Adipocyte (in vitro differentiated cells): Measurements from ENCODE around the gene TMC6.

Source experiments
- DNase-seq: peaks from one replicate; pipeline ENCODE4 v3.0.0-alpha.2; 2015; ENCODE audit warnings: low read depth
- H3K27me3 ChIP-seq: replicated peaks from 2 replicates; pipeline ENCODE4 v1.7.0; 2013; ENCODE audit warnings: mild to moderate bottlenecking, low read length, moderate library complexity; ENCODE audit not compliant: control insufficient read depth, insufficient read depth
- H3K36me3 ChIP-seq: 2 replicates; pipeline ENCODE4 v1.7.0; 2013; ENCODE audit warnings: low read length, mild to moderate bottlenecking, moderate library complexity; ENCODE audit not compliant: control insufficient read depth, insufficient read depth, severe bottlenecking
- H3K4me1 ChIP-seq: 2 replicates; pipeline ENCODE4 v1.7.0; 2013; ENCODE audit warnings: mild to moderate bottlenecking, low read length, moderate library complexity; ENCODE audit not compliant: control insufficient read depth, insufficient read depth
- H3K4me3 ChIP-seq: 2 replicates; pipeline ENCODE4 v1.7.0; 2013; ENCODE audit warnings: mild to moderate bottlenecking, low read length, moderate library complexity
- H3K9ac ChIP-seq: 2 replicates; pipeline ENCODE4 v1.7.0; 2013; ENCODE audit warnings: mild to moderate bottlenecking, low read length, moderate library complexity
- H3K9me3 ChIP-seq: 2 replicates; pipeline ENCODE4 v1.7.0; 2013; ENCODE audit warnings: mild to moderate bottlenecking, low read length, moderate library complexity; ENCODE audit not compliant: control insufficient read depth

Gene TMC6

DNA sequence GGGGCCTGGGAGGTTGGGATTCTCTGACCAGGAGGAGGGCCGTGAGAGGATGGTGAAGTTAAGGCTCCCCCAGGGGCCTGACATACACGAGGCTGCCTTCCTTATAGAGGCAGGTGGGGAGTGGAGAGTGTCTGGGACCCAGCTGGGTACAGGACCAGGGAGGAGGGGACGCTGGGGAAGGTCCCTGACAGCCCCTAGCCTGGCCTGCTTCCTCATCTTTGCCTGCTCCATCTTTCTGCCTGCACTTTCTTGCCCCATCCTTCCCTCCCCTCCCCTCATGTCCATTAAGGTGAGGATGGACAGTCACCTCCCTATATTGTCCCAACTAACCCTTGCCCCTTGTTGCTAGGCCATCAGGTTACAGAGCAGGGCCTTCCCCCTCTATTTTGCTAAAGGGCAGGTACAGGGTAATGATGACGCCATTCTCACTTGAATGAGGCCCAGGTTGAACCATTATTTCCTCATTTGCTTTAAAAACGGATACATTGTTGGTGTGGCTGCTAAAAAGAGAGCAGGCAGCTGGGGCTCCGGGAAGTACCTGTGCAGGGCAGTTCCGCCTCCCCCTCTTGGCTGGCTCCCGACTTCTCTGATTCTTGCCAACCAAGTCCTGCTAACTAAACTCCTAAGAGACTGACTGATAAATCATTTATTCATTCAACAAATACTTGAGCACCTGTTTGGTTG, 18.9 kb upstream of the TMC6 start:
- no peak overlapping the region for H3K4me3 ChIP-seq
- DNase-seq = no peak
- no peaks in the 10 kb centered on the region for H3K9me3 ChIP-seq

DNA sequence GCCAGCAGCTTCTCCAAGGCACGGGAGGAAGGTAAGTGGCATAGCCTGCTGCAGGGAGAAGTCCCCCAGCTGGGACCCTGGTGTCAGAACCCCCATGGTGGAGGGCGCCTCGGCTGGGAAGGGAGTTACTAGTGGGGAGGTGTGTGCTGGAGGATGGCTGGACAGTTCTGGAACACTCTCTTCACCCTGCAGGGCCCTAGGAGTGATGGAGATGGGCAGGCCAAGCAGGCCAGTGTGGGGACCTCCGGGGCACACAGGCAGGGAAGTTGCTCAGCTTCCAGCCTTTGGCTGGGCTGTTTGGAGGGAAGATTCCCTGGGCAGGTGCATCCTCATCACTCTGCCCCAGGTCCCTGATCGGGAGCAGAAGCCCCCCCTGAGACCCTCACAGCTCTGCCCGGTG, 18.3 kb upstream of the TMC6 start:
- Histone ChIP-seq H3K9ac (no peak overlapping the region), H3K27me3 (peaks cover 4% of the 10 kb centered on the region), H3K4me1 (peaks cover 30% of the 10 kb centered on the region), H3K9me3 (no peaks in the 10 kb centered on the region), H3K36me3 (no peaks in the 10 kb centered on the region), H3K4me3 (no peak overlapping the region)
- DNase-seq = no peak

More for the DNA sequence above, 18.9 kb upstream of the TMC6 start:
- no peak overlapping the region for H3K9ac ChIP-seq
- no peaks in the 10 kb centered on the region for H3K36me3 ChIP-seq
- peaks cover 30% of the 10 kb centered on the region for H3K4me1 ChIP-seq
- H3K27me3 ChIP-seq = peaks cover 4% of the 10 kb centered on the region

DNA sequence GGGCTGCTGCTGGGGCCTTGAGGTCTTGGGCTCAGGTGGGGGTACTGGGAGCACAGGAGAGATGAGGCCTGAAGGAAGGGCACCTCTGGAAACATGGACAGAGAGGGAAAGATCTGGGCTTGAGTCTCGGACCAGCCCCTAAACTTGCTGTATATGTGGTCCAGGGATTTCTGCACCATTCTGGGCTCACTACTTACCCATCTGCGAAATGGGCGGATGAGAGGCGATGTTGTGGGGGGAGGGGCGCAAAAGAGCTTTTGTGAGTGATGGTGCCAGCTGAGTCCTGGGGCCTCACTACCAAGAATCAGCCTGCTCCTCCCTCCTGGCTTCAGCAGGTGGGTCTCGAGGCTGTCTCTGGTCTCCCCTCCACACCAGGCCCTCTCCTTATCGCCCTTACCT, 17.9 kb upstream of the TMC6 start:
- Histone ChIP-seq H3K27me3 (peaks cover 4% of the 10 kb centered on the region), H3K9ac (no peak overlapping the region), H3K4me1 (peaks cover 28% of the 10 kb centered on the region), H3K9me3 (no peaks in the 10 kb centered on the region), H3K36me3 (no peaks in the 10 kb centered on the region), H3K4me3 (no peak overlapping the region)
- no peak for DNase-seq

DNA sequence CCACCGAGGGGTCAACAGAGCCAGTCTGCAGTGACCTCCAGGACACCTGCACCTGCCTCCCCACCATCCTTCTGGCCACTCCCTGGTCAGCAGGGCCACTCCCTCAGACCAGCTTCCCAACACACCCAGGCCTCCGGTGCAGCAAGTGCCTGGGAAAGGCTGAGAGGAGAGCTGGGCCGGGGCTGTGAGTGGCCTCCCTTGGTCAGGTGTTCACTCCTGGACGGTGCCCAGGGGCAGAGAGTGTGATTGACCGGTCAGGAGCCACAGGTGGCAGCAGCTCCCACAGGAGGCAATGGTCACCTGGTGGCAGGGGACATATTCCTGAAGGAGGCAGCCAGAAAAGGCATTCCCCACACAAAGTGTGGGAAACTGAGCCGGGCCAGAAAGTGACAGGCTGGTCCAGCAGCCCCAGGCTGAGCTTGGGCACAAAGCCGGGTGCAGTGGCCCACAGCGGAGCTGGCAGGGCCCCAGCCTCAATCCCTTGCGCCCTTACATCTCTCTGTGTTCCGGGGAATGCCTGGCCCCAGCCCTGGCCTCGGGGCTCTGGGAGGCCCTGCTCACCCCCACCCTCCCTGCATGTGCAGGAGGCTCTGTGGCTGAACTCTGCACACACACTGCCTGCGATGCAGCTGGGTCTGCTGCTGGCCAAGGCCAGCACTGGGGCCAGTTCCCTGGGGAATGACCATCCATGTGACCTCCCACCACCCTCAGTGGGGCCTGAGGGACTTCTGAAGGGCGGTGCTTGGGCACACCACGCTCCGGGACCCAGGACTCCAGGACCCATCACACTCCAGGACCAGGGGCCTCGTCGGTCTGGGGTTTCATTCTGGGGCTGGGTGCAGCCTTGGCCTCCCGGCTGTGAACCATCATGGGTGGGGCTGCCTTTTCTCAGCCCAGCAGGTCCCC, 16.4 kb upstream of the TMC6 start:
- Histone ChIP-seq H3K9ac (peak overlapping the region; percentile 83), H3K36me3 (no peaks in the 10 kb centered on the region), H3K27me3 (peaks cover 4% of the 10 kb centered on the region), H3K4me3 (peak overlapping the region; percentile 69), H3K4me1 (peaks cover 23% of the 10 kb centered on the region), H3K9me3 (no peaks in the 10 kb centered on the region)
- peak; percentile 19 for DNase-seq

DNA sequence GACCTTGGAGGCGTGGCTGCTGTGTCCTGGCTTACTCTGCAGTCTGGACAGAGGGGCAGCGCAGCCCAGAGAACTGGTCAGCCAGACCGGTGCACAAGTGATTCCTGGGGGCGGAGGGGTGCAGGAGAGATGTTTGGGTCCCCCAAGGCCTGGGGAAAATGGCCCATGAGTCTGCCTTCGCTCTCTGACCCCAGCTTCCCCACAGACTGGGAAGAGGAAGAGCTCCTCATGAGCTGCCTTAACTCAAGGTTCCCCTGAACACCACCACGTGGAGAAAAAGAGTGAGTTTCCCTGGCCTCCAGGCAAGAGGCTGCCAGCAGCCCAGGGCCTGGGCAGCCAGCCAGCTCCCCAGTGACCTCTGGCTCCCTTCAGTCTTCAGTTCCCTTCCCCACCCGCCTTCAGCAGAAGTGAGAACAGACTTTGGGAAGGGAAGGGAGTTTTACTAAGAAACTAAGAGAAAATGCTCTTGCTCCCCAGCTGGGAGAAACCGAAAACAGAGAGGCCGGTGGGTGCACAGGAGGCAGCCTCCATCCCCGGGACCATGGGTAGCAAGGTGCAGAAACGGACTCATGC, 15.7 kb upstream of the TMC6 start:
- no peaks in the 10 kb centered on the region for H3K9me3 ChIP-seq
- H3K36me3 ChIP-seq = no peaks in the 10 kb centered on the region
- peak overlapping the region; percentile 83 for H3K9ac ChIP-seq
- DNase-seq = peak; percentile 71
- peak overlapping the region; percentile 69 for H3K4me3 ChIP-seq
- peaks cover 4% of the 10 kb centered on the region for H3K27me3 ChIP-seq
- H3K4me1 ChIP-seq = peaks cover 23% of the 10 kb centered on the region

DNA sequence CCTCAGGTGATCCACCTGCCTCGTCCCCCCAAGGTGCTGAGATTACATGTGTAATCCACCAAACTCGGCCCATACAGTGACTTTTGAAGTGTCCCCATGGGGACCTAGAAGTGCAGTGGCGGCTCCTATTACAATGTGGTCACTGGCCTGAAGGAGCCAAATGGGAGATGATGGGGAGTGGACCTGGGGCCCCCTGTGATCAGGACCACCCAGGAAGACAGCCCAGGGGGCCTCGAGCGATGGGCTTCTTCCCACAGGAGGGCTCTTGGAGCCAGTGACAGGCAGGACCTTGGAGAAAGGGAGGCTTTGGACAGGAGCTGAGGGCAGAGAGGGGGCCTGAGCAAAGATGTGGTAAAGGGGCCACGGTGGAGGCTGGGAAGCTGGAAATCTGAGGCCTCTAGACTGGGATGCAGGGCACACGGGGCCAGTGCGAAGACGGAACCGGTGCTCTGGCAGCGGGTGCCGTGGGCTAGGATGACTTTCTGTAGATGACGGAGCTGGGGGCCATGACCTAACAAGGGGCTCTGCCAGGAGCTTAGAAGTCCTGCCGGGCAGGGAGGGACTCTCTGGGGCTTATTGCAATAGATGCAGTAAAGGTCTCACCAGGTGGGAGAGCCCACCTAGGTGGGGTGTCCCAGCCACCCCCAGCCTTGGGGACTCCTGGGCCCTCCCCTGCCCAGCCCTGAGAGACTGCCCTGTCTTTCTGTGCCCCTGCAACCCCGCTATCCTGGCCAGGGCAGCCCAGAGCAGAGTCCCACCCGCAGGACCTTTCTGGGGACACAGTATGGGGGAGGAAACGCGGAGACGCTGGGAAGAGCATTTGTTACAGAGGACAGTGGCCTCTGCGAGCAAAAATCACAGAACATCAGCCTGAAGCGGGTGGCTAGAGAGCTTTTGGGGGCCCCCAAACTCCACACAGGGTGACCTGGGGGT, 14.9 kb upstream of the TMC6 start:
- Histone ChIP-seq H3K27me3 (peaks cover 8% of the 10 kb centered on the region), H3K4me1 (peaks cover 23% of the 10 kb centered on the region), H3K4me3 (no peak overlapping the region), H3K36me3 (no peaks in the 10 kb centered on the region), H3K9me3 (no peaks in the 10 kb centered on the region), H3K9ac (peak overlapping the region; percentile 62)
- DNase-seq = no peak

DNA sequence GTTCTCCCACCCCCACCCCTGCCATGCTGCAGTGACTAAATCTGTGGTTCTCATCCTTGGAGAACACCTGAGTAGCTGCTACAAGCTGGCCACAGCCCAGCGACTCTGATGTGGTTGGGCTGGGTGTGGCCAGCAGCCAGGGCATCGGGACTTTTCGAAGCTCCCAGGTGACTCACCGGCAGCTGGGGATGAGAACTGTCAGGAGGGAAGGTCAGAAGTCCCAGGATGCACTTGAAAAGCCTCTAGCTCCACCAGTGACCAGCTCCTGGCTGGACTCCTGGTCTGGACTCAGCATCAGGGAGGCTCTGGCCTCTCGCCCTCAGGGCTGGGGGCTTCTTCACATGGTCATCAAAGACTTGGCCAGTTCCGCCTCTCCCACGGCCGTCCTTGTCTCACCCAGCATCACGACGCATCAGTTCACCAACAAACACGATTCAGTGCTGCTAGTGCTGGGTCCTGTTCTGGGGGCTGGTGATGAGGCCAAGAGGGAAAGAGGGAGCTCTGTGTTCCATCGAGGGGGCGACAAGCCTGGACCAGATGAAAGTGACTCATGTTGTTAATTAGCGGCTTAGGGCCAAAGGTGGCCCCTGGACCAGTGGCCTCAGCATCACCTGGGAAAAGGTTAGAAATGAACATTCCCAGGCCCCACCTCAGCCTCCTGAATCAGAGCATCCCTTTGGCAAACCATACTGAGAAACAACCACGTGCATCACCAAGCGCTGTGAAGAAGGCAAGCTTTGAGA, 13.7 kb upstream of the TMC6 start:
- Histone ChIP-seq H3K27me3 (peaks cover 13% of the 10 kb centered on the region), H3K9ac (no peak overlapping the region), H3K4me1 (peaks cover 23% of the 10 kb centered on the region), H3K9me3 (no peaks in the 10 kb centered on the region), H3K36me3 (no peaks in the 10 kb centered on the region), H3K4me3 (no peak overlapping the region)
- no peak for DNase-seq

DNA sequence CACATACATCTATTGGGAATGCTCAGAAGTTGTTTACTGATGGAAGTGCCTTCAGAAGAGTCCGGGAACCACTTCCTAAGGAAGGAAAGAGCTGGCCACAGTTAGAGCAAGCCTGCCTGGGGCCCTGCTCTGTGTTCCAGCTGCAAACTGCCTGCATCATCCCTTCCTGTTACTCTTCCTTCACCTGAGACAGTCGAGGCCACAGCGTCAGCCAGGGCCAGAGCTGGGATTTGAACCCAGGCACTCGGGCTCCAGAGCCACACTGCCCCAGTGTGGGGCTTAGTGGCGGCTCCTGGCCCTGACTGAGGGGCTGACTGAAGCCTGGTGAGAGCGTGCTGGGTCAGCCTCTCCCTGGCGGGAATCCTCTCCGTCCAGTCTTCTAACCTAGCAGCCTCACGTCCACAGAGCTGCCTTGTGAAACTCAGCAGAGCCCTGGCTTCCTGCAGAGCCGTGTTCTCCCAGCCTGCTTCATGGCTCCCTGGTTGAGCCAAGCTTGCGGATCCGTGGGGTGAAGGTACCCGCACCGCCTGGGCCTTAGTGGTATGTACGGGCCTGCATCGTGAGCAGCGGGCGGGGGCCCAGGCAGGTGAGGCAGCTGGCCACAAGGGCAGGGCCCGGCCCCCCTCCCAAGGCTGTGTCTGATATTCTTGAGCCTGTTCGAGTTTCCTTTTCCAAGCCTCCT, 13.0 kb upstream of the TMC6 start:
- Histone ChIP-seq H3K4me3 (no peak overlapping the region), H3K9ac (no peak overlapping the region), H3K4me1 (peaks cover 23% of the 10 kb centered on the region), H3K9me3 (no peaks in the 10 kb centered on the region), H3K27me3 (peaks cover 13% of the 10 kb centered on the region), H3K36me3 (no peaks in the 10 kb centered on the region)
- DNase-seq = no peak

DNA sequence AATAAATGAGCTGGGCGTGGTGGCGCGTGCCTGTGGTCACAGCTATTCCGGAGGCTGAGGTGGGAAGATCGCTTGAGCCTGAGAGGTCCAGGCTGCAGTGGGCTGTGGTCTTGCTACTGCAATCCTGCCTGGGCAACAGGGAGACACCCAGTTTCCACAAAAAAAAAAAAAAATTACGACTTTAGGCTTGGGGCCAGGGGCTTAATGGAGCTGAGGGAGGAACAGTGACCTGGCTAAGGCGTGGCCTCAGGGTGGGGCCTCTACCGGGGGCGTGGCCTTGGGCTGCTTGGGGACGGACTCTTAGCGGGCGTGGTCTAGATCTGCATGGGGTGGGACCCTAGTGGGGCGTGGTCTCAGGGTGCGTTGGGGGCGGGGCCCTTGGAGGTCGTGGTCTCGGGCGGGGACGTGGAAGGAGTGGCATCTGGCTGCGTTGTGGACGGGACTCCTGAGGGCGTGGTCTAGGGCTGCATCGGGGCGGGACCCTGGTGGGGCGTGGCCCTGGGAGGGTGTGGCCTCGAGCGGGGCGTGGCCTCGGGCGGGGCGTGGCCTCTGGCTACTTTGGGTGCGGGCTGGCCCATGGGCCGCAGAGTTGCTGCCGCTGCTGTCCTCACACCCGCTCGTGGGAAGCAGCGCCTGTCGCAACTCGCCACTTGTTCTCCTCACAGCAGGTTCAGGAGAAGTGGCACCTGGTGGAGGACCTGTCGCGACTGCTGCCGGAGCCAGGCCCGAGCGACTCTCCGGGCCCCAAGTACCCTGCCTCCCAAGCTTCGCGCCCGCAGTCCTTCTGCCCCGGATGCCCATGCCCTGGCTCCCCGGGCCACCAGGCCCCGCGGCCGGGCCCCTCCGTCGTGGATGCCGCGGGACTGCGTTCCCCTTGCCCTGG, 11.9 kb upstream of the TMC6 start:
- H3K36me3 ChIP-seq = no peaks in the 10 kb centered on the region
- H3K27me3 ChIP-seq = peaks cover 9% of the 10 kb centered on the region
- peaks cover 17% of the 10 kb centered on the region for H3K4me1 ChIP-seq
- H3K9me3 ChIP-seq = no peaks in the 10 kb centered on the region
- H3K4me3 ChIP-seq = no peak overlapping the region
- DNase-seq = peak; percentile 37
- no peak overlapping the region for H3K9ac ChIP-seq
